Medulla oblongata (tissue), 1 donor: ENCODE measurements around the gene ITPKB.
"Not testable (repeated sequence)": the region's sequence is repeated elsewhere in the genome, so short reads cannot be mapped to it uniquely, and the experiment has no call there.

ENCODE experiments used
- DNase-seq: peaks from one replicate; pipeline ENCODE4 v3.0.0-alpha.2; 2015; ENCODE audit errors: extremely low spot score

The ITPKB gene

DNA sequence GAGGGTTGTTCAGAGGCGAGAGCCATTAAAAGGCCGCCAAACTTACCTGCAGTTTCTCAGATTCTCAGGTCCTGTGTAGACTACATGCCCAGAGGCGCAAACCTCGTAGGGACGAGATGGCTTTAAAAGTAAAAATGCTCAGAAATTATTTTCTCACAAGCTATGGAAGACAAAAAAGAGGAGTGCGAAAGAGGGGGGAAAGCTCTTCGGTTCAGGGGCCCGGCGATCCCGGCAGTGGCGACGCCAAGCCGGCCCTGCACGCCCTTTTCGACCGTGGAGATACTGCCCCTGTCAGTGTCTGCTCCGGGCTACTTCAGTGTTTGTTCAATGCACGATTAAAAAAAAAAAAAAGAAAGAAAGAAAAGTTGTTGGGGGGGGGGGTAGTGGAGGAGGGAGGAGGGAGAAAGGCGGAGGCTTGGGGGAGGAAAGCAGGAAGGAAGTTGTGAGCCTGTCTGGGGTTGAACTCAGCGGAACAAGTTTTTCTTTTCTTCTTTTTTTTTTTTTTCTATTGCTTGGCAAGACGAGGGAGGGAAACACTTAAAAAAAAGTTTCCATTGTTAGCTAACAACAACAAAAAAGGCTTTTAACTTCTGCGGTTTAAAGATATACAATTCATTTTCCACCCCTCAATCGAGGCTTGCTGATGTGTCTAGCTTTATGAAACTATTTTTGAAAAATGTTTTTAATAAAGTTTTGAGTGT, at the start of gene ITPKB:
Gene ITPKB (minus strand): TSS at position 288 of the 701 bp plus-strand sequence. CDS start 1,824 bp downstream, outside the sequence.
- DNase-seq, result peak; percentile 82

DNA sequence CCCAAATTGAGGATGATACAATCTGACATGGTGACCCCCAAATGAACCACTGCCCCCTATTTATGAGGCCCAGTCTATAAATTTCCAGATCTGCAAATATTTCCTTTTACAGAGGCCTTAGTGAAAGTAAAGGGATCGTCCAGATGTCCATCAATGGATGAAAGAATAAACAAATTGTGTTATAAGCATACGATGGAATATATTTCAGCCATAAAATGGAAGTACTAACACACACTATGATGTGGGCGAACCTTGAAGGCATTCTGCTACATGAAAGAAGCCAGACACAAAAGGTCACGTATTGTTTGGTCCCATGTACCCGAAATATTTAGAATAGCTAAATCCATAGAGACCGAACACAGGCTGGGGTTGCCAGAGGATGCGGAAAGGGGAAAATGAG, 48.6 kb upstream of the ITPKB start:
- DNase-seq, result no peak

DNA sequence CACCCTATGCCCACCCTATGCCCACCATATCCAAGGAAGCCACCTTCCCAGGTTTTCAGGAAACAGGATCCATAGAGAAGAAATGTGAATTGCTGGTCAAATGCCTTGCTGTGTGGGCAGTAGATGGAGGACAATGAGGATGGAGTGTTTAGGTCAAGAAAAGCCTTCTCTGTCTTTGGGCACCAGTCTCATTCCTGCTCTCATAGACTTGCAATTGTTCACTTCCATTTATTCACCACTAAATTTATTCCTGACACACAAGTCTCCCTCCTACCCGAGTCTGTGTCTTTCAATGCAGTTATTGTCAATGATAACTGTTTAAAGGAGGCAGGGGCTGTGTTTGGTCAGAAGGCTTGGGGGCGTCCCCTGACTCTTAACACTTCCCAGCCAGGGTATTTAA, 48.0 kb upstream of the ITPKB start:
- DNase-seq, result peak; percentile 86

- DNase-seq, result no peak
Measured at GRCh38 chr1:226786550-226786949, 47.5 kb upstream of the ITPKB start.

DNA sequence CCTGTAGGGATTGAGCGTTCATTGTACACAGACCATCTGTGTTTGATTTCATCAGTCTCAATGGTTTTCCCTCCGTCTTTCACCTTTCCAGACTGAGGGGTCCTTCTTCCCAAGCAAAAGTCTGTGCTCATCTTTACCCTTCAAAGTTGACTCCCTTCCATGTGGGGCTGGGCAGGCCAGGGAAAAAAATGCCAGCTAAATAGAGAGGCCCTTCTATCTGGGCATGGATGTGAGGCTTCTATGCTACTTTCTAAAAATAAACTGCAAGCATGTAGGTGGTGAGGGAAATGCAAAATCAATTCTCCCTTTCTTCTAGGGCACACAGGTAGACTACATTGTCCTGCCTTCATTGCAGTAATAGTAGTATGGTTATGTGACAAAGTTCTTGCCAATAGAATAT, 46.7 kb upstream of the ITPKB start:
- DNase-seq, result no peak

DNA sequence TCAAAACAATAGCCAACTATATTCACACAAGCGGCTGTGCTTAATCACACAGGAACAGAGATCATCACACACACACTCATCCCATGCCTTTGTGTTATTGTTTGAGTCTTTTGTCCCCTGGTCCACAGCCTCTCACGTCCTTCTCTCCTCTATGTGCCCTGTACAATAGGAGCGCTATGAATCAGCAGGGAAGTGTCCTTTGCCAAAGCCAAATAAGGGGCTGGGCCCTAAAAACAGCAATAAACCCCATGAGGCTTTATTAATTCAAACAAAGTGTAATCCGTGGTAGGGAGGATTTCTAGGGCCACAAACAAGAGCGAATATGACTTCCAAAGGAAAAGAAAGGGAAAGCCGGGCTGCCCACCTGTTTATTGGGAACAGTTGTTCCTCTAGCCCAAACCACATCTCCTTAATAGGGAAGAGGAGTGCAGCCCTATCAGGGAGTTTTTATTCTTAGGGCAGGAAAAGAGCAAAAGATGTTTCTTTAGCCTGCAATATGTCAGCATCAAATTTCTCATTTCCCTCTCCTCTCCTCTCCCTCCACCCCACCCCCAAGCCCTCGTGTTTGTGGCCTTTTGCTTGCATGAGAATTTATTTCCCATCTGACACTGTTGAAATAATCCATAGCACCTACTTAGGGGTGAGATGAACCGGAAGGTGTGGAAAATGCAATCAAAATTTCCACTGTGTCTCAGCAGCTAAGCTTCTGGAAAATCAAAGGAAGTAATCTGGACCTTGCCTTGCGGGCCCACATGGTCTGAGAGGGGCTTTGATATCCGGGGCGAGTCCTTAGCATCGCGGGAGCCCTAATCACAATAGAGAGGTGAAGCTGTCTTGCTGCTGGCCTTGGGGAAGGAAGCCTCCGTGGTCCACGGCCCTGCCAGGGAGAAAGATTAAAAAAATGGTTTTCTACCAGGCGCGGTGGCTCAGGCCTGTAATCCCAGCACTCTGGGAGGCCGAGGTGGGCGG, 45.3 kb upstream of the ITPKB start:
- DNase-seq, result peak; percentile 94

GRCh38 chr1:226782845-226783601, 43.9 kb upstream of the ITPKB start:
- DNase-seq, result no peak

GRCh38 chr1:226781937-226782609, 43.0 kb upstream of the ITPKB start:
- no peak for DNase-seq

GRCh38 chr1:226779561-226779960, 40.5 kb upstream of the ITPKB start:
- no peak for DNase-seq

DNA sequence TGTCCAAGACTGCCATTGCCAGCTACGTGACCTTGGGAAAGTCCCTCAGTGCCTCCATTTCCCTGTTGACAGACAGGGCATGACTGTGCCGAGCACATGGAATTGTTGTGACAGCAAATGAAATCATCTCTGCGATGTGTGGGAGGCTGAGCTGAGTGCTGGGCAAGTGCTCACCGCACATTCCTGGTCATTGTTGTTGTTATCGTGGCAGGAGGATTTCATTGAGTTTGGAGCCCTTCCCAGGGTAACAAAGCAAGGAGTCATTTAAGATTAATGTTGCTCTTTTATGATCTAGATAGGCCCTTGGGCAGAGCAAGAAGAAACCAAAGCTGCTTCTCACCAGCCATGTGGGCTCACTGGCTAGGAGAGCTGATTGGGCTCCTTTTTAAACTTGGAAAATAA, 39.6 kb upstream of the ITPKB start:
- no peak for DNase-seq

DNA sequence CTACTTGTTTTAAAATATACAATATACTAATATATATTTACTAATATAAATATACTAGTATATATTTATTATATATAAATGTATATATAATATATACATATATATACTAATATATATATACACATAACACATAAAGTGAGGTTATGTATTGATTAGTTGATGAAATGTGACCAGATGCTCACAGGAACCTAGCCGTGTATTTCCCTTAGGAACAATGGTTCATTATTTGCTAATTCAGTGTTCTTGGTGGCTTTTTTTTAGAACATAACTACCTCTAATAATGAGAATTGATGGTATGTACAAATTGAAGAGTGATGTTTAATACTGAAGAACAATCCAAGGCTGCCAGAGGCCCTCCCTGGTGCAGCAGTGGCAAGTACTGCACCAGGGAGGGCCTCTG, 37.9 kb upstream of the ITPKB start:
- DNase-seq, result no peak

DNA sequence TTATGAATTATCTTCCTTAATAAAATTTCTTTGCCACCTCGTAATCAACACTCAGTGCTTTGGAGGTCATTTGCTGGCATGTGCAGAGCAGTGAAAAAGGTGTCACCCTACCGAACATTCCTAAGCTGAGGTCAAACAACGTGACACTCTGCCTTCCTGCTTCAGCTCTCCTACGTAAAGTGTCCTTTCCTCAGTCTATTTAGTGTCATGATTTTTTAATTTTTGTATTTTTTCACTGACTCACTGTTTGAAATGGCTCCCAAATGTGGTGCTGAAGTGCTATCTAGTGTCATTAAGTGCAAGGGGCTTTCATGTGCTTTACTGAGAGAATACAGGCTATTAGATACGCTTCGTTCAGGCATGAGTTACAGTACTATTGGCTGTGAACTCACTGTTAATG, 37.0 kb upstream of the ITPKB start:
- no peak for DNase-seq

DNA sequence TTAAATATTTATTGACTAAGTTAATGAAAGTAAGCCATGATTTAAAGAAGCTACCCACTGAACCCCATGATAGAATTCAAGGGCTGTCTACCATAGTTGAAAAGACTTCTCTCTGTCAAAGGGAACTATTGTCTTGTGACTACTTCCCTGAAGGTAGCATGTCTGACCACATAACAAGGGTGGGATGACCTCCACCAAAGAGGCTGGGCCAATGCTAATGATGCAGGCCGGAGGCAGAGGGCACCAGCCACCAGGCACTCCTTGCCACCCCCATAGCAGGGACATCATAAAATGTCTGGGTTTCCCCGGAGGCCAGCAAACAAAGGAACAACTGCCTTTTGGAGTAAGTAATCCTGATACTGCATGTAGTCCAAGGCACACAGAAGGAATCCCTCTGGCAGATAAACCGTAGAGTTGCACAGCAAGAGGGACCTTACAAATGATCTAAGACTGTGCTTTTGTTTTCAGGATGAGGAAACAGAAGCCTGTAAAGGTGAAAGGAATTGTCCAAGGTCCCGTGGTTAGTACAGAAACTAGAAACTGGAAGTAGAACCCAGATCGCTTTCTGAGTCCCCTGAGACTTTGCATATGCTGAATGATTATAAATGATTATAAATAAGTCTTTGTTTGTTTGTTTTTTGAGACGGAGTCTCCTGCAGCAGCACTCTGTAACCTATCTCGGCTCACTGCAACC, 33.5 kb upstream of the ITPKB start:
- no peak for DNase-seq

DNA sequence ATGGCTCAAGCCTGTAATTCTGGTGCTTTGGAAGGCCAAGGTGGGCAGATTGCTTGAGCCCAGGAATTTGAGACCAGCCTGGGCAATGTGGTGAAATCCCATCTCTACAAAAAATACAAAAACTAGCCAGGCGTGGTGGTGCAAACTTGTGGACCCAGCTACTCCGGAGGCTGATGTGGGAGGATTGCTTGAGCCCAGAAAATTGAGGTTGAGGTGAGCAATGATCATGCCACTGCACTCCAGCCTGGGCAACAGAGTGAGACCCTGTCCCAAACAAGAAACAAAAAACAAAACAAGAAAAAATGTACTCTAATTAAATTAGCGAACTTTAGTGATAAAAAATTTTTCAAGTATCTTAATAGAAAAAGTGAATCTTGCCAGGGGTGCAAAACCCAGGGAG, 28.1 kb upstream of the ITPKB start:
- not testable (repeated sequence) for DNase-seq

DNA sequence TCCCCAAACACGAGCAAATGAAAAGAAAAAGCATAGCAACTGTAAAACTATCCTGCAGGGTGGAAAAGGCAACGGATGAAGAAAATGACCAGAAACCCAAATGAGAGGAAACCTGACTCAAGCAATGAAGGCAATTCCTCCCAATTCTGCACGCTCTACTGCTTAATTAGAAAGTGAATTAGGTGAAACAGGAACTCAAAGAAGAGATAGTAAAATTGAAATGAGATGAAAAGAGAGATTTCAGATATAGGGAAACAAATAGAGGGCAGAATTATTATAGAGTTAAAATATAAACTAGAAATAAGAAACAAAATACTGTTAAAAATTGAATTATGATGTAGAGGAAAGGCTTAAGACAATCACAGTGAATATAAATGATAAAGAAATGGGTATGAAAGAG, 27.5 kb upstream of the ITPKB start:
- no peak for DNase-seq

- DNase-seq, result no peak
Measured at GRCh38 chr1:226764533-226764932, 25.5 kb upstream of the ITPKB start.

DNA sequence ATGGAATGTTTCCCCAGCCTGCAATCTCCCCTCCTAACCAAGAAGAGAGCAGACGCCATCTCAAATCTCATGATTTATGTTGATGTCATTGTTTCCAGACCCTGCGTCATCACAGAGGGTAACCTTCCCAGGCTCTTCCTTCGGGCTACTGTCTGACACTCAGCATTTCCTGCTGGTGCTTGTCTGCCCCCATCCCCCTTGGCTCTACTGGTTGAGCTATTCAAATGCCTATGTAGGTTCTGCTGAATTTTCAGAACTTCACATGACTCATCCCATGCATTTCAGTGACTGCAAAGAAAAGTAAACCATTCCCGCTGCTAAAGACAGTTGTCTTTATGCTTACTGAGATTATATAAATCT, 24.8 kb upstream of the ITPKB start:
- no peak for DNase-seq

GRCh38 chr1:226762988-226763904, 24.2 kb upstream of the ITPKB start:
- no peak for DNase-seq

GRCh38 chr1:226762055-226762454, 23.0 kb upstream of the ITPKB start:
- no peak for DNase-seq

DNA sequence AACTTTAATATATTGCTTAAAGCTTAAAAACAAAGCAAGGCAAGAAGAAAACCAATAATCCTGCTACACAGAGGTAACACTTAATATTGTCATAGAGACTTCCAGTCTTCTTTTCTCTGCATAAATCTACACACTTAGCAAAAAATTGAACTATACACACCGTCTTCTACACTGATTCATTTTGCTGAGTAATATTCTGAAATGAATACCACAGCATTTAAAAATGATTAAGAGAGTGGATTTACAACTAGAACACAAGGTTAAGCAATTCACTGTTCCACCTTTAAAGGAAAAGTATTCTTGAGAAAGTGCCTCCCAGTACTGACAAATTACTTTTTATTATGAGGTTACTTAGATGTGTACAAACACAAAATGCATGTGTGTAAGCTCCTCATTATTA, 22.2 kb upstream of the ITPKB start:
- no peak for DNase-seq
